Activated CD4-positive, alpha-beta T cell treated with anti-CD3 and anti-CD28 coated beads, Interleukin-2, amount 10 ng/mL, durations not matched to agents 7 days and 5 days (primary cell): ENCODE results near the gene CHKA. TPM values are rescaled to one million over a fixed set of nuclear protein-coding genes. Genes with fewer than 3 reads are reported as not detected.

Experiments used
- CTCF ChIA-PET: fragments of 350-600 bp; sonication (Branson Sonifier 250); formaldehyde crosslinking; loops from one replicate; lab custom pipeline; 2021; ENCODE audit warnings: antibody characterized with exemption; lab: Charles Lee
- POLR2A ChIA-PET: fragments of 350-600 bp; sonication (Branson Sonifier 250); formaldehyde crosslinking; loops from one replicate; lab custom pipeline; 2021; ENCODE audit warnings: antibody characterized with exemption; lab: Charles Lee
- DNase-seq: peaks from one replicate; pipeline ENCODE4 v3.0.0-alpha.2; 2020
- H3K27ac Mint-ChIP-seq: one replicate; pipeline ENCODE4 v1.8.0; 2021; ENCODE audit warnings: mild to moderate bottlenecking, moderate library complexity, mixed read lengths
- H3K27me3 Mint-ChIP-seq: one replicate; pipeline ENCODE4 v1.8.0; 2021; ENCODE audit warnings: mixed read lengths
- H3K36me3 Mint-ChIP-seq: one replicate; pipeline ENCODE4 v1.8.0; 2021; ENCODE audit warnings: low read depth, mixed read lengths
- H3K4me1 Mint-ChIP-seq: one replicate; pipeline ENCODE4 v1.8.0; 2021; ENCODE audit warnings: mixed read lengths
- H3K4me3 Mint-ChIP-seq: one replicate; pipeline ENCODE4 v1.8.0; 2021; ENCODE audit warnings: mild to moderate bottlenecking, moderate library complexity, mixed read lengths
- H3K9me3 Mint-ChIP-seq: one replicate; pipeline ENCODE4 v1.8.0; 2021; ENCODE audit warnings: mixed read lengths
- total RNA-seq, 2 experiments: library from RNA; stranded (reverse); gene quantifications; one replicate each; pipeline ENCODE4 v1.2.3, GENCODE V29; 2021

CHKA gene
- total RNA-seq, 2 experiments from 2014 or later = 4.5 to 6.3 TPM

GRCh38 chr11:68150037-68150436 is 28.8 kb upstream of the CHKA start:
- DNase-seq = no peak
- no peak overlapping the region for H3K27ac Mint-ChIP-seq
- ChIA-PET POLR2A (no interaction called here), CTCF (no interaction called here)
- H3K36me3 Mint-ChIP-seq = no peaks in the 10 kb centered on the region
- no peaks in the 10 kb centered on the region for H3K9me3 Mint-ChIP-seq
- no peaks in the 10 kb centered on the region for H3K27me3 Mint-ChIP-seq
- no peak overlapping the region for H3K4me3 Mint-ChIP-seq
- H3K4me1 Mint-ChIP-seq = no peaks in the 10 kb centered on the region

- Mint-ChIP-seq H3K36me3 (no peaks in the 10 kb centered on the region), H3K9me3 (no peaks in the 10 kb centered on the region), H3K4me3 (no peak overlapping the region), H3K27me3 (no peaks in the 10 kb centered on the region), H3K4me1 (no peaks in the 10 kb centered on the region), H3K27ac (no peak overlapping the region)
- POLR2A ChIA-PET = no interaction called here
- DNase-seq = no peak
- CTCF ChIA-PET = interaction anchor here (0.7 kb wide), 1 partner anchor 60 kb away, joined by 3 read pairs; no protein-coding TSS in a partner anchor
These were observed 28.2 kb upstream of the CHKA start for GRCh38 chr11:68149417-68149816.

- Mint-ChIP-seq H3K36me3 (no peaks in the 10 kb centered on the region), H3K4me3 (no peak overlapping the region), H3K4me1 (no peaks in the 10 kb centered on the region), H3K9me3 (no peaks in the 10 kb centered on the region), H3K27me3 (no peaks in the 10 kb centered on the region), H3K27ac (no peak overlapping the region)
- ChIA-PET POLR2A (no interaction called here), CTCF (interaction anchor here (0.7 kb wide), 1 partner anchor 59 kb away, joined by 3 read pairs; no protein-coding TSS in a partner anchor)
- no peak for DNase-seq
These were observed 27.7 kb upstream of the CHKA start for GRCh38 chr11:68148879-68149278.

GRCh38 chr11:68148071-68148805 is 27.1 kb upstream of the CHKA start:
- no peak for DNase-seq
- H3K27ac Mint-ChIP-seq = peak overlapping the region; percentile 23
- ChIA-PET POLR2A (no interaction called here), CTCF (interaction anchor here (0.6 kb wide), 1 partner anchor 701 kb away, joined by 3 read pairs; no protein-coding TSS in a partner anchor)
- no peak overlapping the region for H3K4me3 Mint-ChIP-seq
- no peaks in the 10 kb centered on the region for H3K4me1 Mint-ChIP-seq
- H3K36me3 Mint-ChIP-seq = no peaks in the 10 kb centered on the region
- H3K27me3 Mint-ChIP-seq = no peaks in the 10 kb centered on the region
- H3K9me3 Mint-ChIP-seq = no peaks in the 10 kb centered on the region

- Mint-ChIP-seq H3K27ac (no peak overlapping the region), H3K27me3 (no peaks in the 10 kb centered on the region), H3K9me3 (no peaks in the 10 kb centered on the region), H3K4me1 (peaks cover 8% of the 10 kb centered on the region), H3K36me3 (no peaks in the 10 kb centered on the region), H3K4me3 (no peak overlapping the region)
- no peak for DNase-seq
- ChIA-PET POLR2A (no interaction called here), CTCF (no interaction called here)
These were observed 25.7 kb upstream of the CHKA start for GRCh38 chr11:68146704-68147474.

- POLR2A ChIA-PET = interaction anchor here (0.6 kb wide), 1 partner anchor 1347 kb away, joined by 6 read pairs; no protein-coding TSS in a partner anchor
- H3K4me1 Mint-ChIP-seq = peaks cover 14% of the 10 kb centered on the region
- no peaks in the 10 kb centered on the region for H3K36me3 Mint-ChIP-seq
- H3K27ac Mint-ChIP-seq = no peak overlapping the region
- CTCF ChIA-PET = interaction anchor here (1.1 kb wide), 1 partner anchor 14 kb away, joined by 5 read pairs; no protein-coding TSS in a partner anchor
- no peak for DNase-seq
- H3K9me3 Mint-ChIP-seq = no peaks in the 10 kb centered on the region
- no peak overlapping the region for H3K4me3 Mint-ChIP-seq
- H3K27me3 Mint-ChIP-seq = no peaks in the 10 kb centered on the region
These were observed 24.9 kb upstream of the CHKA start for GRCh38 chr11:68146010-68146540.

GRCh38 chr11:68145120-68145866 is 24.1 kb upstream of the CHKA start:
- H3K4me1 Mint-ChIP-seq = peaks cover 14% of the 10 kb centered on the region
- DNase-seq = no peak
- H3K27me3 Mint-ChIP-seq = peaks cover under 1% of the 10 kb centered on the region
- no peaks in the 10 kb centered on the region for H3K36me3 Mint-ChIP-seq
- no peaks in the 10 kb centered on the region for H3K9me3 Mint-ChIP-seq
- ChIA-PET POLR2A (interaction anchor here (0.6 kb wide), 1 partner anchor 1346 kb away, joined by 6 read pairs; no protein-coding TSS in a partner anchor), CTCF (interaction anchor here (1.1 kb wide), 1 partner anchor 13 kb away, joined by 5 read pairs; no protein-coding TSS in a partner anchor)
- H3K4me3 Mint-ChIP-seq = no peak overlapping the region
- no peak overlapping the region for H3K27ac Mint-ChIP-seq

GRCh38 chr11:68143310-68143689 is 22.1 kb upstream of the CHKA start:
- ChIA-PET POLR2A (no interaction called here), CTCF (no interaction called here)
- H3K27ac Mint-ChIP-seq = no peak overlapping the region
- DNase-seq = no peak
- peaks cover 14% of the 10 kb centered on the region for H3K4me1 Mint-ChIP-seq
- H3K27me3 Mint-ChIP-seq = peaks cover 5% of the 10 kb centered on the region
- no peaks in the 10 kb centered on the region for H3K36me3 Mint-ChIP-seq
- H3K4me3 Mint-ChIP-seq = no peak overlapping the region
- no peaks in the 10 kb centered on the region for H3K9me3 Mint-ChIP-seq

- Mint-ChIP-seq H3K4me1 (peaks cover 14% of the 10 kb centered on the region), H3K4me3 (no peak overlapping the region), H3K27me3 (peaks cover 10% of the 10 kb centered on the region), H3K36me3 (no peaks in the 10 kb centered on the region), H3K9me3 (no peaks in the 10 kb centered on the region), H3K27ac (peak overlapping the region; percentile 69)
- ChIA-PET CTCF (interaction anchor here (1.1 kb wide), 1 partner anchor 10 kb away, joined by 4 read pairs; no protein-coding TSS in a partner anchor), POLR2A (no interaction called here)
- no peak for DNase-seq
These were observed 21.5 kb upstream of the CHKA start for GRCh38 chr11:68142441-68143309.

GRCh38 chr11:68142028-68142412 is 20.8 kb upstream of the CHKA start:
- peak; percentile 34 for DNase-seq
- H3K27me3 Mint-ChIP-seq = peaks cover 10% of the 10 kb centered on the region
- peaks cover 14% of the 10 kb centered on the region for H3K4me1 Mint-ChIP-seq
- H3K4me3 Mint-ChIP-seq = no peak overlapping the region
- no peaks in the 10 kb centered on the region for H3K9me3 Mint-ChIP-seq
- CTCF ChIA-PET = interaction anchor here (1.1 kb wide), 1 partner anchor 9 kb away, joined by 4 read pairs; no protein-coding TSS in a partner anchor
- H3K27ac Mint-ChIP-seq = peak overlapping the region; percentile 69
- POLR2A ChIA-PET = no interaction called here
- H3K36me3 Mint-ChIP-seq = no peaks in the 10 kb centered on the region

- Mint-ChIP-seq H3K4me1 (peaks cover 14% of the 10 kb centered on the region), H3K27ac (no peak overlapping the region), H3K9me3 (no peaks in the 10 kb centered on the region), H3K27me3 (peaks cover 10% of the 10 kb centered on the region), H3K36me3 (no peaks in the 10 kb centered on the region), H3K4me3 (no peak overlapping the region)
- CTCF ChIA-PET = interaction anchor here (1.1 kb wide), 1 partner anchor 9 kb away, joined by 4 read pairs; no protein-coding TSS in a partner anchor
- no peak for DNase-seq
- POLR2A ChIA-PET = no interaction called here
These were observed 20.2 kb upstream of the CHKA start for GRCh38 chr11:68141246-68142027.
